VCaP (cell line): Measurements from ENCODE around the gene RNF217.

Source experiments
- H3K27ac ChIP-seq: fragments of 450-650 bp; 2 replicates; pipeline ENCODE4 v1.5.1; 2017
- TF ChIP-seq, protein P1 (sequence below): fragments of 450-650 bp; conservative IDR thresholded peaks from 2 replicates; pipeline ENCODE4 v1.5.1; 2017; ENCODE audit warnings: mild to moderate bottlenecking, moderate library complexity

Gene RNF217

DNA sequence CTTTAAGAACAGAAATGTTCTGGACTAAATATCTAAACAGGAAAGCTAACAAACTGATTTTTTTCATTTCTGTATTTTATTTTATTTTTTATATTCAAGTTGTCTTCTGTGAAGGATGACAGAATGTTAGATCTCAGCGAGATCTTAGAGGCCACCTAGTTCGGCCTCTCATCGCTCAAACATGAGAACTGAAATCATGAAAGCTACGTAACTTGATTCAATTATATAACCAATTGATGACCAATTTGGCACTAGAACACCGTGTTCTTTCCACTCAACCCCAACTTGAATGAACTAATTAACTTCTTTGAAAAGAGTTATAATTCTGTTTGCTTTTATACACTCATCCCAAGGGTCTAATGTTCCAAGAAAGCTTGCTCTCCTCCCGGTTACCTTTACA lies 24.6 kb upstream of the RNF217 start:
- no peak overlapping the region for H3K27ac ChIP-seq
- TF ChIP-seq, protein P1, sequence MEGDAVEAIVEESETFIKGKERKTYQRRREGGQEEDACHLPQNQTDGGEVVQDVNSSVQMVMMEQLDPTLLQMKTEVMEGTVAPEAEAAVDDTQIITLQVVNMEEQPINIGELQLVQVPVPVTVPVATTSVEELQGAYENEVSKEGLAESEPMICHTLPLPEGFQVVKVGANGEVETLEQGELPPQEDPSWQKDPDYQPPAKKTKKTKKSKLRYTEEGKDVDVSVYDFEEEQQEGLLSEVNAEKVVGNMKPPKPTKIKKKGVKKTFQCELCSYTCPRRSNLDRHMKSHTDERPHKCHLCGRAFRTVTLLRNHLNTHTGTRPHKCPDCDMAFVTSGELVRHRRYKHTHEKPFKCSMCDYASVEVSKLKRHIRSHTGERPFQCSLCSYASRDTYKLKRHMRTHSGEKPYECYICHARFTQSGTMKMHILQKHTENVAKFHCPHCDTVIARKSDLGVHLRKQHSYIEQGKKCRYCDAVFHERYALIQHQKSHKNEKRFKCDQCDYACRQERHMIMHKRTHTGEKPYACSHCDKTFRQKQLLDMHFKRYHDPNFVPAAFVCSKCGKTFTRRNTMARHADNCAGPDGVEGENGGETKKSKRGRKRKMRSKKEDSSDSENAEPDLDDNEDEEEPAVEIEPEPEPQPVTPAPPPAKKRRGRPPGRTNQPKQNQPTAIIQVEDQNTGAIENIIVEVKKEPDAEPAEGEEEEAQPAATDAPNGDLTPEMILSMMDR, result no peak

DNA sequence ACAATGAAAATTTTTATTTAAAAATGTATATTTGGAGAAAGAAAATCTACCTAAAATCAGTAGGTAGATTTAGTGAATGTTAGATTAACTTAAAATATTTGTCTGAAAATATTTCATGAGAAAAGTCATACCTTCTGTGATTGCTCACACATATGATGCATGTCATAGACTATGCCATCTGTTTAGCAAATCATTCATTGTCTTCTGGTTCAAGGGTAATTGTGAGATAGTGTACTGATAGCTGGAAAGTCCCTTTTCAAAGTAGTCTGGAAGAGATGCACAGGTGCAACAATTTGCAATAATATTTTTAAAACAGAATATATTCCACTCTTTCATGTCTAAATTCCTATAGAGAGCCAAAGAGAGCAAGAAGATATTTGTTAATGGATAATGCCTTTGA lies 21.0 kb upstream of the RNF217 start:
- H3K27ac ChIP-seq, result no peak overlapping the region
- TF ChIP-seq, protein P1, result no peak

DNA sequence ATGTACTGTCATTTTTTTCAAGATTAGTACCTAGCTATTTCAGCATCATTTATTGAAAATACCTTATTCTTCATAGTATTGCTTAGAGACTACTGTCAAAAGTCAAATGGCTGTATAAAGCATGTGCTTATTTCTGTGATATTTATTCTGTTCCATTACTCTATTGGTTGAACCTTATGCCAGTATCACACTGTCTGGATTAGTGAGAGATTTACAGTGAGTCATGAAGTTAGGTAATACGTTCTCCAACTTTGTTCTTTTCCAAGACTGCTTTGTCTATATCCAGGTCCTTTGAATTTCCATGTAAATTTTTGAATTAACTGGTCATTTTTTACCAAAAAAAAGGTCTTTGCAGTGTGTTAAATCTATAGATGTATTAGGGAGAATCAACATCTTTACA lies 18.6 kb upstream of the RNF217 start:
- TF ChIP-seq, protein P1, result no peak
- H3K27ac ChIP-seq, result no peak overlapping the region

DNA sequence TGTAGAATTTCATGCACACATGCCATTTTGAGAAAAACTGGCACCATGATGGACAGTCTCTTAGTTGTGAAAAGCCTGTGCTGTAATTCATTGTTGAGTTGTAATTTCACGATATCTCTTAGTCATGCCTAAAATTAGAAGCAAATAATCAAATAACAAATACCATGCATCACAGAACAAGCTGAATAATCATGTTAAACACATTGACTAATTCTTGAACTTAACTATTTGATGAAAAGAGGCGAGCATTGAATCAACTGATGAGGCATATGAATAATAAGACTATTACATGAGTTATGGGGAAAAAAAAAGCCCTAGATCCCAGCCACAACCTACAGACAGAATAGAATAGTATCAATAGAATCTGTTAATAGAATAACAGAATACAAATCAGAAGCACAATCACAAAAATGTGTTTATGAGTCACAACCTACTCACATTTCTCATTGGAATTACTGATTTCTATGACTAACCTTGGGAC lies 14.2 kb upstream of the RNF217 start:
- TF ChIP-seq, protein P1, result no peak
- H3K27ac ChIP-seq, result no peak overlapping the region

DNA sequence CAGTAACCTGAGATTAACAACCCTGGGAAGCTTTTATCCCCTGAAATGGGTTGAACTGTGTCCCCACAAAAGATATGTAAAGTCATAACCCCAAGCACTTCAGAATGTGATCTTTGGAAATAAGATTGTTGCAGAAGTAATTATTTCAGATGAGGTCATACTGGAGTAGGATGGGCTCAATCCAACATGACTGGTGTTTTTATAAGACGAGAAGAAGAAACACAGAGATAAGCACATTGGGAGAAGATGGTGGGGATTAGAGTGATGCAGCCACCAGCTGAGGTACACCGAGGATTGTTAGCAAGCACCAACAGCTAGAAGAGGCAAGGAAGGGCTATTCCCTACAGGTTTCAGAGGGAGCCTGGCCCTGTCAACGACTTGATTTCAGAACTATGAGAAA lies 12.5 kb upstream of the RNF217 start:
- no peak overlapping the region for H3K27ac ChIP-seq
- TF ChIP-seq, protein P1, result no peak

DNA sequence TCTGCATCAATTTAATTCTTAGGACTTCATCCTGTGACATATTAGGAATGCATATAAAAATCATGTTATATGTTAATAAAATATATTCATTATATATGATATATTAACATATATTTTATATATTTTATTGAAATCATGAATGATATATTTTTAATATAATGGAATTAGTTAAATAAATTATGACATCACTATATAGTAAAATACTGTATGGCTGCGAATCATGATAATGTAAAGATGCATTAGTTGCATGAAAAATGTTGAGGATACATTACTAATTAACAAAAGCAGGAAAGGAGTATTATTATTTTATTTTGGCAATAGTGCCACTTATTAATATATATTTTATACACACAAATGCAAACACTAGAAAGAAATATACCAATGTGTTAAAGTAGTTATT lies 8.4 kb upstream of the RNF217 start:
- TF ChIP-seq, protein P1, result no peak
- H3K27ac ChIP-seq, result no peak overlapping the region

DNA sequence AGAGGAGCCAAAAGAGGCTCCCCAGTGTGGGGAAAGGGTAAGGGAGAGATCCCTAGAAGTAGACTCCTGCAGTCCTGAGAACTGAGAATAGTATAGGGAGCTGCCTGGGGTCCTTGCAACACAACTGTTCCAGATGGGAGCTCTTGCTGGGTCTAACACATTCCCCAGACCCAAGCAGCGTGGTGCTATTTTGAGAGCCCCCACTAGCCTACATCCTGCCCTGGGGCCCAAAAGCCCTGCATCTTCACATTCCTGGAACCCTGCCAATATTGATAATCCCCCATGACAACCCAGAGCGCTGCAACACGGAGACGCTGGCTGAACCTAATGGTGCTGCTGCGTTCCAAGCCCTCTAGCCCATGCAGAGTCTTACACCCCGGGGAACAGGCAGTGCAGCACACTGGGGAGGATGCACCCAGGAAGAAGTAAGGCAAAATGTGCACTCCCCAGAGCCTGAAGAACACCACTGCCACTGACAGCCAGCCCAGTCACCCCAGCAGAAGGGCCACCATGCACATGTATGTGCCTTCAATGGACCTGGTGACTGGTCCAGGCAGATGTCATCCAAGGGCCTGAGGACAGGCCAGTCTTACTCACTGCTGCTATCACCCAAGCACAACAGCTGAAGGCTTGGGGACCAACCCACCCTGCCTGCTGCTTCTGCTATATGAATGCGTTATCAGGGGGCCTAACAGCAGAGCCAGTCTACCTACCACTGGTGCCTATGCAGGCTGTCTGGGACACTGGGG lies 7.0 kb upstream of the RNF217 start:
- TF ChIP-seq, protein P1, result no peak
- H3K27ac ChIP-seq, result no peak overlapping the region
